ENCODE data around the gene TXLNG.
A peak's percentile ranks its signal among the peaks of the same experiment; 100 is the strongest.

TXLNG gene

GRCh38 chrX:16874458-16875095, 88.3 kb downstream of the TXLNG start:
- no peak for DNase-seq (ENCODE audit: low read depth)

GRCh38 chrX:16876696-16877095, 90.4 kb downstream of the TXLNG start:
- no peak for DNase-seq (ENCODE audit: low read depth)

- DNase-seq (ENCODE audit: low read depth): peak; percentile 21
These were observed 95.9 kb downstream of the TXLNG start for GRCh38 chrX:16882169-16882568.

GRCh38 chrX:16882702-16883486, 96.6 kb downstream of the TXLNG start:
- DNase-seq (ENCODE audit: low read depth): peak; percentile 69

- no peak for DNase-seq (ENCODE audit: low read depth)
These were observed 97.2 kb downstream of the TXLNG start for GRCh38 chrX:16883487-16883804.

- DNase-seq (ENCODE audit: low read depth): no peak
These were observed 99.4 kb downstream of the TXLNG start for GRCh38 chrX:16885628-16886027.

GRCh38 chrX:16892504-16893362, 106.5 kb downstream of the TXLNG start:
- peak; percentile 80 for DNase-seq (ENCODE audit: low read depth)

Measured in iris pigment epithelial cell (primary cell).